Measurements from ENCODE around the gene ACSS1.
A peak's percentile ranks its signal among the peaks of the same experiment; 100 is the strongest.

Gene ACSS1

DNA sequence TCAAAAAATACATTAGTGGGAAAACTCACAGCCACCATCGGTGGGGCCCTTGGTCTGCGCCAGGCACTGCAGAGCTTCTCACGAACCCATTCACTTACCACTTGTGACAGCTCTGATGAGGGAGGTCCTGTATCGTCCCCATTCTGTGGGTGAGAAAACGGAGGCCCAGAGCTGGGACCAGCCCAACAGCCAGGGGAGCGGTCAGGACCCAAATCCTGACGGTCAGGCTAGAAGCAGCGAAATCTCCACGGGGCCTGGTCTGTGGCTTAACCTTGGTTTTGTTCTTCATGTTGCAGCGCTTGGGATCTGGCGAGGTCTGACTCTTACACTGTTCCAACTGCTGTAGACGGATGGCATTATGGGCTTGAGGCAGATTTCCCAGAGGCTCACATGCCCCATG is 31.7 kb upstream of the ACSS1 start:
- H3K27ac ChIP-seq (replicated peaks), result no peak overlapping the region

DNA sequence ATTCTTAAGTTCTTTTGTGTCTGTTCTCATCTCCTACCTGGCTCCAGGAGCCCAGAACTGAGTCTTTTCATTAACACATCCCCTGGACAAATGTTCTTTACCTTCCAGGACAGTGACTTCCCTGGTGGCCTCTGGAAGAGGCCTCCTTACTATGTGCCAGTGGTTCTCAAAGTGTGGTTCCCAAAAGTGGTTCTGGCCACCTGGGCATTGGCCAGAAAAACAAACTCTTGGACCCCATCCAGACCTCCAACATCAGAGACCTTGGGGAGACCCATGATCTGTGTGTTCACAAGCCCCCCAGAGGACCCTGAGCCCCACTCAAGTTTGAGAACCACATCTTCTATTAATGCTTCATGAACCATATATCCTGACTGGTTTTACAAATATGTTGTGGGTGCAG is 31.2 kb upstream of the ACSS1 start:
- H3K27ac ChIP-seq (replicated peaks), result no peak overlapping the region
- peaks cover 27% of the 10 kb centered on the region for H3K27me3 ChIP-seq (ENCODE audit: insufficient read depth, poor library complexity, severe bottlenecking)
- no peak for TF ChIP-seq SPI1 (IDR thresholded peaks at IDR 0.05; ENCODE audit: borderline replicate concordance, low read depth)
- TF ChIP-seq POLR2AphosphoS5 (IDR thresholded peaks at IDR 0.05; ENCODE audit: low read depth), result no peak
- TF ChIP-seq, protein P1, sequence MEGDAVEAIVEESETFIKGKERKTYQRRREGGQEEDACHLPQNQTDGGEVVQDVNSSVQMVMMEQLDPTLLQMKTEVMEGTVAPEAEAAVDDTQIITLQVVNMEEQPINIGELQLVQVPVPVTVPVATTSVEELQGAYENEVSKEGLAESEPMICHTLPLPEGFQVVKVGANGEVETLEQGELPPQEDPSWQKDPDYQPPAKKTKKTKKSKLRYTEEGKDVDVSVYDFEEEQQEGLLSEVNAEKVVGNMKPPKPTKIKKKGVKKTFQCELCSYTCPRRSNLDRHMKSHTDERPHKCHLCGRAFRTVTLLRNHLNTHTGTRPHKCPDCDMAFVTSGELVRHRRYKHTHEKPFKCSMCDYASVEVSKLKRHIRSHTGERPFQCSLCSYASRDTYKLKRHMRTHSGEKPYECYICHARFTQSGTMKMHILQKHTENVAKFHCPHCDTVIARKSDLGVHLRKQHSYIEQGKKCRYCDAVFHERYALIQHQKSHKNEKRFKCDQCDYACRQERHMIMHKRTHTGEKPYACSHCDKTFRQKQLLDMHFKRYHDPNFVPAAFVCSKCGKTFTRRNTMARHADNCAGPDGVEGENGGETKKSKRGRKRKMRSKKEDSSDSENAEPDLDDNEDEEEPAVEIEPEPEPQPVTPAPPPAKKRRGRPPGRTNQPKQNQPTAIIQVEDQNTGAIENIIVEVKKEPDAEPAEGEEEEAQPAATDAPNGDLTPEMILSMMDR (IDR thresholded peaks at IDR 0.05; ENCODE audit: insufficient read depth, low read length), result no peak
- TF ChIP-seq, protein P2, sequence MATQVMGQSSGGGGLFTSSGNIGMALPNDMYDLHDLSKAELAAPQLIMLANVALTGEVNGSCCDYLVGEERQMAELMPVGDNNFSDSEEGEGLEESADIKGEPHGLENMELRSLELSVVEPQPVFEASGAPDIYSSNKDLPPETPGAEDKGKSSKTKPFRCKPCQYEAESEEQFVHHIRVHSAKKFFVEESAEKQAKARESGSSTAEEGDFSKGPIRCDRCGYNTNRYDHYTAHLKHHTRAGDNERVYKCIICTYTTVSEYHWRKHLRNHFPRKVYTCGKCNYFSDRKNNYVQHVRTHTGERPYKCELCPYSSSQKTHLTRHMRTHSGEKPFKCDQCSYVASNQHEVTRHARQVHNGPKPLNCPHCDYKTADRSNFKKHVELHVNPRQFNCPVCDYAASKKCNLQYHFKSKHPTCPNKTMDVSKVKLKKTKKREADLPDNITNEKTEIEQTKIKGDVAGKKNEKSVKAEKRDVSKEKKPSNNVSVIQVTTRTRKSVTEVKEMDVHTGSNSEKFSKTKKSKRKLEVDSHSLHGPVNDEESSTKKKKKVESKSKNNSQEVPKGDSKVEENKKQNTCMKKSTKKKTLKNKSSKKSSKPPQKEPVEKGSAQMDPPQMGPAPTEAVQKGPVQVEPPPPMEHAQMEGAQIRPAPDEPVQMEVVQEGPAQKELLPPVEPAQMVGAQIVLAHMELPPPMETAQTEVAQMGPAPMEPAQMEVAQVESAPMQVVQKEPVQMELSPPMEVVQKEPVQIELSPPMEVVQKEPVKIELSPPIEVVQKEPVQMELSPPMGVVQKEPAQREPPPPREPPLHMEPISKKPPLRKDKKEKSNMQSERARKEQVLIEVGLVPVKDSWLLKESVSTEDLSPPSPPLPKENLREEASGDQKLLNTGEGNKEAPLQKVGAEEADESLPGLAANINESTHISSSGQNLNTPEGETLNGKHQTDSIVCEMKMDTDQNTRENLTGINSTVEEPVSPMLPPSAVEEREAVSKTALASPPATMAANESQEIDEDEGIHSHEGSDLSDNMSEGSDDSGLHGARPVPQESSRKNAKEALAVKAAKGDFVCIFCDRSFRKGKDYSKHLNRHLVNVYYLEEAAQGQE (IDR thresholded peaks at IDR 0.05; ENCODE audit: insufficient replicate concordance, low read depth), result no peak
- no peak for TF ChIP-seq GABPA (IDR thresholded peaks at IDR 0.05; ENCODE audit: low read depth)
- DNase-seq (ENCODE audit: low read depth in 1 of 2, low spot score in 1 of 2), result no peak
- no peak overlapping the region for H3K4me3 ChIP-seq (replicated peaks; ENCODE audit: insufficient read depth, low read length)

More for the DNA sequence above, 31.7 kb upstream of the ACSS1 start:
- H3K4me3 ChIP-seq (replicated peaks; ENCODE audit: insufficient read depth, low read length), result no peak overlapping the region
- peaks cover 22% of the 10 kb centered on the region for H3K27me3 ChIP-seq (ENCODE audit: insufficient read depth, poor library complexity, severe bottlenecking)
- no peak for DNase-seq (ENCODE audit: low read depth in 1 of 2, low spot score in 1 of 2)
- TF ChIP-seq GABPA (IDR thresholded peaks at IDR 0.05; ENCODE audit: low read depth) (no peak), POLR2AphosphoS5 (IDR thresholded peaks at IDR 0.05; ENCODE audit: low read depth) (no peak), SPI1 (IDR thresholded peaks at IDR 0.05; ENCODE audit: borderline replicate concordance, low read depth) (no peak)
- TF ChIP-seq, protein P2 (IDR thresholded peaks at IDR 0.05; ENCODE audit: insufficient replicate concordance, low read depth), result no peak
- TF ChIP-seq, protein P1 (IDR thresholded peaks at IDR 0.05; ENCODE audit: insufficient read depth, low read length), result no peak

DNA sequence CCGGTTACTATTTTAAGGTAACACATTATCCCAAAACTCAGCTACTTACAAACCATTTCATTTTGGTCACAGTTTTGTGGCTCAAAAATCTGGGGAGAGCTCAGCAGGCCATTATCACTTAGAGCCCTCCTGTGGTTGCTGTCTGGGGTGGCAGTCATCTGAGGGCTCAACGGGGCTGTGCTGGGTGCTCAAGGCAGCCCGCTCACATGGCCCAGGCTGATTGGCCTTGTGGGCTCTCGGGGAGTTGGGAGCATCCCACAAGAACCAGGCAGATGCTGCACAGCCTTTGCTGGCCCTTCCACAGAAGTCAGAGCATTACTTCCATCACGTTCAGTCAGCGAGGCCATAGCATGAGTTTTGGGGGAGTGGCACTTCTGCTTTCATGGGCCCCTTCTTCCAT is 30.3 kb upstream of the ACSS1 start:
- DNase-seq (ENCODE audit: low read depth in 1 of 2, low spot score in 1 of 2), result no peak
- Histone ChIP-seq H3K27me3 (ENCODE audit: insufficient read depth, poor library complexity, severe bottlenecking) (peaks cover 36% of the 10 kb centered on the region), H3K4me3 (replicated peaks; ENCODE audit: insufficient read depth, low read length) (no peak overlapping the region), H3K27ac (replicated peaks) (no peak overlapping the region)
- TF ChIP-seq, protein P2 (IDR thresholded peaks at IDR 0.05; ENCODE audit: insufficient replicate concordance, low read depth), result no peak
- TF ChIP-seq, protein P1 (IDR thresholded peaks at IDR 0.05; ENCODE audit: insufficient read depth, low read length), result no peak
- TF ChIP-seq GABPA (IDR thresholded peaks at IDR 0.05; ENCODE audit: low read depth) (no peak), POLR2AphosphoS5 (IDR thresholded peaks at IDR 0.05; ENCODE audit: low read depth) (no peak), SPI1 (IDR thresholded peaks at IDR 0.05; ENCODE audit: borderline replicate concordance, low read depth) (peak; percentile 35; the same call in 1 of the 2 replicates)
